Measurements from ENCODE around the gene LPGAT1.
A peak's percentile ranks its signal among the peaks of the same experiment; 100 is the strongest.

Gene LPGAT1

GRCh38 chr1:211704543-211704942 is 126.0 kb downstream of the LPGAT1 start:
- Histone ChIP-seq H3K36me3 (no peaks in the 10 kb centered on the region), H3K27me3 (no peaks in the 10 kb centered on the region), H3K9me3 (no peaks in the 10 kb centered on the region), H3K4me1 (no peaks in the 10 kb centered on the region), H3K4me3 (ENCODE audit: low read depth, low read length) (no peak overlapping the region)
- TF ChIP-seq, protein P1, sequence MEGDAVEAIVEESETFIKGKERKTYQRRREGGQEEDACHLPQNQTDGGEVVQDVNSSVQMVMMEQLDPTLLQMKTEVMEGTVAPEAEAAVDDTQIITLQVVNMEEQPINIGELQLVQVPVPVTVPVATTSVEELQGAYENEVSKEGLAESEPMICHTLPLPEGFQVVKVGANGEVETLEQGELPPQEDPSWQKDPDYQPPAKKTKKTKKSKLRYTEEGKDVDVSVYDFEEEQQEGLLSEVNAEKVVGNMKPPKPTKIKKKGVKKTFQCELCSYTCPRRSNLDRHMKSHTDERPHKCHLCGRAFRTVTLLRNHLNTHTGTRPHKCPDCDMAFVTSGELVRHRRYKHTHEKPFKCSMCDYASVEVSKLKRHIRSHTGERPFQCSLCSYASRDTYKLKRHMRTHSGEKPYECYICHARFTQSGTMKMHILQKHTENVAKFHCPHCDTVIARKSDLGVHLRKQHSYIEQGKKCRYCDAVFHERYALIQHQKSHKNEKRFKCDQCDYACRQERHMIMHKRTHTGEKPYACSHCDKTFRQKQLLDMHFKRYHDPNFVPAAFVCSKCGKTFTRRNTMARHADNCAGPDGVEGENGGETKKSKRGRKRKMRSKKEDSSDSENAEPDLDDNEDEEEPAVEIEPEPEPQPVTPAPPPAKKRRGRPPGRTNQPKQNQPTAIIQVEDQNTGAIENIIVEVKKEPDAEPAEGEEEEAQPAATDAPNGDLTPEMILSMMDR (IDR thresholded peaks at IDR 0.05; ENCODE audit: low read depth, low read length) = no peak
- no peak for DNase-seq

GRCh38 chr1:211703812-211704537 is 126.6 kb downstream of the LPGAT1 start:
- H3K9me3 ChIP-seq = no peaks in the 10 kb centered on the region
- TF ChIP-seq, protein P1 (IDR thresholded peaks at IDR 0.05; ENCODE audit: low read depth, low read length) = no peak
- no peak for DNase-seq
- no peak overlapping the region for H3K4me3 ChIP-seq (ENCODE audit: low read depth, low read length)
- no peaks in the 10 kb centered on the region for H3K36me3 ChIP-seq
- no peaks in the 10 kb centered on the region for H3K27me3 ChIP-seq
- no peaks in the 10 kb centered on the region for H3K4me1 ChIP-seq

- no peak for DNase-seq
- TF ChIP-seq, protein P1 (IDR thresholded peaks at IDR 0.05; ENCODE audit: low read depth, low read length) = no peak
- no peaks in the 10 kb centered on the region for H3K27me3 ChIP-seq
- no peaks in the 10 kb centered on the region for H3K9me3 ChIP-seq
- H3K36me3 ChIP-seq = no peaks in the 10 kb centered on the region
- H3K4me3 ChIP-seq (ENCODE audit: low read depth, low read length) = no peak overlapping the region
- no peaks in the 10 kb centered on the region; the same call in 1 of the 2 replicates for H3K4me1 ChIP-seq
Observed at GRCh38 chr1:211701733-211702132, 128.8 kb downstream of the LPGAT1 start.

GRCh38 chr1:211699059-211699458 is 131.5 kb downstream of the LPGAT1 start:
- Histone ChIP-seq H3K4me3 (ENCODE audit: low read depth, low read length) (no peak overlapping the region), H3K9me3 (no peaks in the 10 kb centered on the region), H3K4me1 (no peaks in the 10 kb centered on the region; the same call in 1 of the 2 replicates), H3K27me3 (no peaks in the 10 kb centered on the region), H3K36me3 (no peaks in the 10 kb centered on the region)
- TF ChIP-seq, protein P1 (IDR thresholded peaks at IDR 0.05; ENCODE audit: low read depth, low read length) = no peak
- no peak for DNase-seq

GRCh38 chr1:211698161-211699026 is 132.2 kb downstream of the LPGAT1 start:
- no peaks in the 10 kb centered on the region for H3K27me3 ChIP-seq
- DNase-seq = peak; percentile 85
- H3K9me3 ChIP-seq = no peaks in the 10 kb centered on the region
- TF ChIP-seq, protein P1 (IDR thresholded peaks at IDR 0.05; ENCODE audit: low read depth, low read length) = peak; percentile 99
- no peaks in the 10 kb centered on the region; the same call in 1 of the 2 replicates for H3K4me1 ChIP-seq
- H3K36me3 ChIP-seq = no peaks in the 10 kb centered on the region
- H3K4me3 ChIP-seq (ENCODE audit: low read depth, low read length) = peak overlapping the region; percentile 42; the same call in 1 of the 2 replicates
